Keratinocyte (primary cell): ENCODE results near the gene SMIM17. TPM values are rescaled to one million over a fixed set of nuclear protein-coding genes. Genes with fewer than 3 reads are reported as not detected.

Experiments used
- DNase-seq: peaks from one replicate; pipeline ENCODE4 v3.0.0-alpha.2; 2011; ENCODE audit warnings: low read depth, missing footprints, low spot score
- FAIRE-seq: peaks from 2 replicates; lab custom pipeline; 2011; peaks lifted over from hg19 to GRCh38; lab: Jason Lieb, UNC
- H2AFZ ChIP-seq: 2 replicates; pipeline ENCODE4 v1.6.0; 2012; ENCODE audit warnings: low read length, control low read depth, inconsistent platforms; ENCODE audit not compliant: control insufficient read depth
- H3K27ac ChIP-seq: 2 replicates; pipeline ENCODE4 v1.5.1; 2011; ENCODE audit warnings: low read length; ENCODE audit not compliant: control insufficient read depth, insufficient read depth
- H3K27me3 ChIP-seq: 3 replicates; pipeline ENCODE4 v1.6.0; 2011; ENCODE audit warnings: low read length; ENCODE audit not compliant: control insufficient read depth, insufficient read depth; ENCODE audit errors: extremely low read depth
- H3K36me3 ChIP-seq, 2 experiments: 2 replicates in 1 of 2; 3 replicates in 1 of 2; pipeline ENCODE4 v1.5.1; 2011; ENCODE audit warnings: low read length in 2 of 2, mild to moderate bottlenecking in 1 of 2; ENCODE audit not compliant: control insufficient read depth in 2 of 2, insufficient read depth in 2 of 2; ENCODE audit errors: extremely low read depth in 1 of 2
- H3K4me1 ChIP-seq: 3 replicates; pipeline ENCODE4 v1.5.1; 2011; ENCODE audit warnings: low read length; ENCODE audit not compliant: control insufficient read depth, insufficient read depth; ENCODE audit errors: extremely low read depth
- H3K4me2 ChIP-seq: 3 replicates; pipeline ENCODE4 v1.6.0; 2011; ENCODE audit warnings: low read depth, low read length; ENCODE audit not compliant: control insufficient read depth, insufficient read depth; ENCODE audit errors: extremely low read depth
- H3K4me3 ChIP-seq, 3 experiments: fragments of 200-600 bp in 1 of 3; sonication (generic) in 1 of 3; 2 replicates in 2 of 3; 3 replicates in 1 of 3; pipeline ENCODE4 v1.5.1; 2011 to 2016; ENCODE audit warnings: low read length in 3 of 3, mild to moderate bottlenecking in 3 of 3, control low read depth in 2 of 3, inconsistent platforms in 1 of 3, low read depth in 1 of 3, mixed read lengths in 1 of 3, mixed run types in 1 of 3, moderate library complexity in 1 of 3; ENCODE audit not compliant: control insufficient read depth in 2 of 3, insufficient read depth in 2 of 3; ENCODE audit errors: extremely low read depth in 1 of 3
- H3K79me2 ChIP-seq: 2 replicates; pipeline ENCODE4 v1.6.0; 2012; ENCODE audit warnings: low read length; ENCODE audit not compliant: control insufficient read depth, insufficient read depth
- H3K9ac ChIP-seq: 3 replicates; pipeline ENCODE4 v1.6.0; 2011; ENCODE audit warnings: low read length; ENCODE audit not compliant: control insufficient read depth, insufficient read depth; ENCODE audit errors: extremely low read depth
- H3K9me1 ChIP-seq: 3 replicates; pipeline ENCODE4 v1.6.0; 2011; ENCODE audit warnings: low read length; ENCODE audit not compliant: control insufficient read depth, insufficient read depth; ENCODE audit errors: extremely low read depth
- H3K9me3 ChIP-seq: 2 replicates; pipeline ENCODE4 v1.5.1; 2012; ENCODE audit warnings: low read depth, low read length; ENCODE audit not compliant: control insufficient read depth
- H4K20me1 ChIP-seq: 3 replicates; pipeline ENCODE4 v1.6.0; 2011; ENCODE audit warnings: low read length; ENCODE audit not compliant: control insufficient read depth, insufficient read depth; ENCODE audit errors: extremely low read depth
- EZH2 ChIP-seq: IDR thresholded peaks from one replicate; pipeline ENCODE4 v1.6.1; 2012; ENCODE audit warnings: inconsistent platforms, mild to moderate bottlenecking, low read length, moderate library complexity
- dilution Hi-C: fragments of 300-500 bp; cut with MboI; formaldehyde crosslinking; loops from one replicate; pipeline ENCODE4 v1.7.0; 2020; ENCODE audit warnings: low sequenced_read_pairs; ENCODE audit not compliant: extremely low pct_ligation_motif_present
- polyA plus RNA-seq, 5 experiments: library from polyadenylated mRNA; depleted of rRNA in 3 of 5; stranded (reverse) in 3 of 5; stranded (forward) in 1 of 5; unstranded in 1 of 5; fragments of >200 nt; gene quantifications; 1 replicate in 1 of 5; 2 replicates in 3 of 5; 3 replicates in 1 of 5; pipeline versions ENCODE4 v1.2.1 to v1.2.3, GENCODE V29; 2011 to 2012; ENCODE audit warnings: missing spikeins in 2 of 5, low read depth in 1 of 5, low replicate concordance in 1 of 5
- TF ChIP-seq, protein P1 (sequence below), 3 experiments: IDR thresholded peaks in 1 of 3; conservative IDR thresholded peaks in 1 of 3; optimal IDR thresholded peaks in 1 of 3; 2 replicates in 2 of 3; 3 replicates in 1 of 3; pipeline versions ENCODE3 to v1.5.1; 2011; ENCODE audit warnings: low read length in 3 of 3, mild to moderate bottlenecking in 3 of 3, moderate library complexity in 2 of 3, control low read depth in 1 of 3, inconsistent platforms in 1 of 3; ENCODE audit not compliant: insufficient read depth in 2 of 3; ENCODE audit errors: extremely low read depth in 1 of 3

The SMIM17 gene
- polyA plus RNA-seq, 1 donor (not counting 4 experiments of a cell fraction or from before 2014, with no cell fraction given), result 0.13 TPM

GRCh38 chr19:56687031-56687430 lies 44.1 kb downstream of the SMIM17 start:
- dilution Hi-C loops, result no loop called here
- H4K20me1 ChIP-seq, result no peaks in the 10 kb centered on the region
- no peak overlapping the region for H2AFZ ChIP-seq
- no peaks in the 10 kb centered on the region for H3K79me2 ChIP-seq
- DNase-seq (no peak), FAIRE-seq (no peak)
- H3K4me1 ChIP-seq, result no peaks in the 10 kb centered on the region
- no peak for TF ChIP-seq EZH2
- TF ChIP-seq, protein P1, sequence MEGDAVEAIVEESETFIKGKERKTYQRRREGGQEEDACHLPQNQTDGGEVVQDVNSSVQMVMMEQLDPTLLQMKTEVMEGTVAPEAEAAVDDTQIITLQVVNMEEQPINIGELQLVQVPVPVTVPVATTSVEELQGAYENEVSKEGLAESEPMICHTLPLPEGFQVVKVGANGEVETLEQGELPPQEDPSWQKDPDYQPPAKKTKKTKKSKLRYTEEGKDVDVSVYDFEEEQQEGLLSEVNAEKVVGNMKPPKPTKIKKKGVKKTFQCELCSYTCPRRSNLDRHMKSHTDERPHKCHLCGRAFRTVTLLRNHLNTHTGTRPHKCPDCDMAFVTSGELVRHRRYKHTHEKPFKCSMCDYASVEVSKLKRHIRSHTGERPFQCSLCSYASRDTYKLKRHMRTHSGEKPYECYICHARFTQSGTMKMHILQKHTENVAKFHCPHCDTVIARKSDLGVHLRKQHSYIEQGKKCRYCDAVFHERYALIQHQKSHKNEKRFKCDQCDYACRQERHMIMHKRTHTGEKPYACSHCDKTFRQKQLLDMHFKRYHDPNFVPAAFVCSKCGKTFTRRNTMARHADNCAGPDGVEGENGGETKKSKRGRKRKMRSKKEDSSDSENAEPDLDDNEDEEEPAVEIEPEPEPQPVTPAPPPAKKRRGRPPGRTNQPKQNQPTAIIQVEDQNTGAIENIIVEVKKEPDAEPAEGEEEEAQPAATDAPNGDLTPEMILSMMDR (optimal IDR thresholded peaks at IDR 0.05 in 1 of 3, IDR thresholded peaks at IDR 0.05 in 1 of 3, conservative IDR thresholded peaks at IDR 0.05 in 1 of 3; ENCODE audit: extremely low read depth in 1 of 3, insufficient read depth in 2 of 3, low read length in 3 of 3), result no peak
- H3K9me1 ChIP-seq, result no peaks in the 10 kb centered on the region
- H3K27me3 ChIP-seq, result no peaks in the 10 kb centered on the region
- no peak overlapping the region for H3K27ac ChIP-seq
- peaks cover 4% of the 10 kb centered on the region for H3K9me3 ChIP-seq
- H3K36me3 ChIP-seq, result no peaks in the 10 kb centered on the region
- H3K4me2 ChIP-seq, result no peak overlapping the region
- no peak overlapping the region for H3K4me3 ChIP-seq
- H3K9ac ChIP-seq, result no peak overlapping the region

DNA sequence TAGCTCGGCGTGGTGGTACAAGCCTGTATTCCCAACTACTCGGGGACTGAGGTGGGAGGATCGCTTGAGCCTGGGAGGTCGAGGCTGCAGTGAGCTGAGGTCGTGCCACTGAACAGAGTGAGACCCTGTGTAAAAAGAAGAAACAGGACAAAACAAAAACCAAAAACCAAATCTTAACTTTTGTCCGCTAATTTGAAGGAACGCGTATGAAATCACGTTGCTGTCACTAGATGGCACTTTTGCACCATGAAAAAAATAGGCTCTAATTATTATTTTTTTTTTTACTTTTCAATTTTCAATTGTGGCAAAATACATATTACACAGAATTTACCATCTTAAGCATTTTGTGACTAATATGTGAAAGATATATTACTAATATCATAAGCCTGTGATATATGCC lies 46.2 kb downstream of the SMIM17 start:
- H2AFZ ChIP-seq, result no peak overlapping the region
- no peaks in the 10 kb centered on the region for H3K4me1 ChIP-seq
- H3K9me1 ChIP-seq, result no peaks in the 10 kb centered on the region
- TF ChIP-seq EZH2, result no peak
- TF ChIP-seq, protein P1 (optimal IDR thresholded peaks at IDR 0.05 in 1 of 3, IDR thresholded peaks at IDR 0.05 in 1 of 3, conservative IDR thresholded peaks at IDR 0.05 in 1 of 3; ENCODE audit: extremely low read depth in 1 of 3, insufficient read depth in 2 of 3, low read length in 3 of 3), result no peak
- peaks cover 6% of the 10 kb centered on the region for H3K9me3 ChIP-seq
- DNase-seq (no peak), FAIRE-seq (no peak)
- no peaks in the 10 kb centered on the region for H4K20me1 ChIP-seq
- dilution Hi-C loops, result no loop called here
- H3K4me3 ChIP-seq, result no peak overlapping the region
- no peaks in the 10 kb centered on the region for H3K36me3 ChIP-seq
- H3K27ac ChIP-seq, result no peak overlapping the region
- H3K27me3 ChIP-seq, result no peaks in the 10 kb centered on the region
- no peaks in the 10 kb centered on the region for H3K79me2 ChIP-seq
- no peak overlapping the region for H3K9ac ChIP-seq
- no peak overlapping the region for H3K4me2 ChIP-seq
